ENCODE measurements around the gene STARD9. TPM values are rescaled to one million over a fixed set of nuclear protein-coding genes. Genes with fewer than 3 reads are reported as not detected.

STARD9 gene
- polyA plus RNA-seq, 1 donor (not counting 4 experiments of a cell fraction or from before 2014, with no cell fraction given), result 0.76 TPM

DNA sequence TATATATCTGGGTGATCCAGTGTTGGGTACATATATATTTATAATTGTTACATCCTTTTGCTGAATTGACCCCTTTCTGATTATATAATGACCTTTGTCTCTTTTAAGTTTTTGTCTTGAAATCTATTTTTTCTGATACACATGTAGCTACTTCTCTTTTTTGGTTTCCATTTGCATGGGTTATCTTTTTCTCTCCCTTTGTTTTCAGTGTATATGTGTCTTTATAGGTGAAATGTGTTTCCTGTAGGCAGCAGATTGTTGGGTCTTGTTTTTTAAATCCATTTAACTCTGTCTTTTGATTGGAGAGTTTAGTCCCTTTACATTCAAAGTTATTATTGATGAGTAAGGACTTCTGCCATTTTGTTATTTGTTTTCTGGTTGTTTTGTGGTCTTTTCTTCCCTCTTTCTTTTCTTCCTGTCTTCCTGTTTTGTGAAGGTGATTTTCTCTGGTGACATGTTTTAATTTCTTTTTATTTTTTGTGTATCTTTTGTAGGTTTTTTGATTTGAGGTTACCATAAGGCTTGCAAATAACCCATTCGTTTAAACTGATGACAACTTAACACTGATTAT lies 56.8 kb downstream of the STARD9 start:
- no peak for FAIRE-seq
- Histone ChIP-seq H4K20me1 (ENCODE audit: control insufficient read depth, extremely low read depth, insufficient read depth, low read length) (no peaks in the 10 kb centered on the region), H3K9ac (ENCODE audit: control insufficient read depth, extremely low read depth, insufficient read depth, low read length) (no peak overlapping the region)

DNA sequence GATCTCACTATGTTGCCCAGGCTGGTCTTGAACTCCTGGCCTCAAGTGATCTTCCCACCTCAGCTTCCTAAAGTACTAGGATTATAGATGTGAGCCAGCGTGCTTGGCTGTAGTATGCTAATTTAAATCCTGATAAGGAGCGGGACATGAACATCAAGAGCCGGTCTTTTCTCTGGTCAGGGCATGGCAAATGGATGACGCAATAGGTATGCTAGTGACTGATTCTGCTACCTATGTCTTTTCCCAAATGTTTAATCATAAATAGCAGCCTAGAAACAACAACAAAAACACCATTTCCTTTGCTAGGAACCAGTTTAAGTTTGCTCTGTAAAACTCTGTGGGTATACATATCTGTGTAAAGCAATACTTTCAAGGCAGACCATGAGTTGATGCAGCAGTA lies 64.7 kb downstream of the STARD9 start:
- H3K9me3 ChIP-seq (ENCODE audit: control insufficient read depth, low read depth, low read length), result no peaks in the 10 kb centered on the region
- no peak overlapping the region for H3K4me2 ChIP-seq (ENCODE audit: control insufficient read depth, extremely low read depth, insufficient read depth, low read depth, low read length)
- H3K79me2 ChIP-seq (ENCODE audit: control insufficient read depth, insufficient read depth, low read length), result no peaks in the 10 kb centered on the region
- TF ChIP-seq EZH2 (IDR thresholded peaks at IDR 0.05; ENCODE audit: low read length), result no peak
- TF ChIP-seq, protein P1, sequence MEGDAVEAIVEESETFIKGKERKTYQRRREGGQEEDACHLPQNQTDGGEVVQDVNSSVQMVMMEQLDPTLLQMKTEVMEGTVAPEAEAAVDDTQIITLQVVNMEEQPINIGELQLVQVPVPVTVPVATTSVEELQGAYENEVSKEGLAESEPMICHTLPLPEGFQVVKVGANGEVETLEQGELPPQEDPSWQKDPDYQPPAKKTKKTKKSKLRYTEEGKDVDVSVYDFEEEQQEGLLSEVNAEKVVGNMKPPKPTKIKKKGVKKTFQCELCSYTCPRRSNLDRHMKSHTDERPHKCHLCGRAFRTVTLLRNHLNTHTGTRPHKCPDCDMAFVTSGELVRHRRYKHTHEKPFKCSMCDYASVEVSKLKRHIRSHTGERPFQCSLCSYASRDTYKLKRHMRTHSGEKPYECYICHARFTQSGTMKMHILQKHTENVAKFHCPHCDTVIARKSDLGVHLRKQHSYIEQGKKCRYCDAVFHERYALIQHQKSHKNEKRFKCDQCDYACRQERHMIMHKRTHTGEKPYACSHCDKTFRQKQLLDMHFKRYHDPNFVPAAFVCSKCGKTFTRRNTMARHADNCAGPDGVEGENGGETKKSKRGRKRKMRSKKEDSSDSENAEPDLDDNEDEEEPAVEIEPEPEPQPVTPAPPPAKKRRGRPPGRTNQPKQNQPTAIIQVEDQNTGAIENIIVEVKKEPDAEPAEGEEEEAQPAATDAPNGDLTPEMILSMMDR (optimal IDR thresholded peaks at IDR 0.05 in 1 of 3, IDR thresholded peaks at IDR 0.05 in 1 of 3, conservative IDR thresholded peaks at IDR 0.05 in 1 of 3; ENCODE audit: extremely low read depth in 1 of 3, insufficient read depth in 2 of 3, low read length in 3 of 3), result no peak
- H3K36me3 ChIP-seq (ENCODE audit: control insufficient read depth in 2 of 2, extremely low read depth in 1 of 2, insufficient read depth in 2 of 2, low read length in 2 of 2), result peaks cover 0 to 2% of the 10 kb centered on the region in 2 experiments
- no peak for DNase-seq (ENCODE audit: low read depth, low spot score)
- no peaks in the 10 kb centered on the region for H3K9me1 ChIP-seq (ENCODE audit: control insufficient read depth, extremely low read depth, insufficient read depth, low read length)
- no peak overlapping the region for H2AFZ ChIP-seq (ENCODE audit: control insufficient read depth, low read length)
- H3K4me1 ChIP-seq (ENCODE audit: control insufficient read depth, extremely low read depth, insufficient read depth, low read length), result no peaks in the 10 kb centered on the region
- no peaks in the 10 kb centered on the region for H3K27me3 ChIP-seq (ENCODE audit: control insufficient read depth, extremely low read depth, insufficient read depth, low read length)
- no peak overlapping the region for H3K9ac ChIP-seq (ENCODE audit: control insufficient read depth, extremely low read depth, insufficient read depth, low read length)
- no peaks in the 10 kb centered on the region for H4K20me1 ChIP-seq (ENCODE audit: control insufficient read depth, extremely low read depth, insufficient read depth, low read length)
- H3K4me3 ChIP-seq (ENCODE audit: control insufficient read depth in 2 of 3, extremely low read depth in 1 of 3, insufficient read depth in 2 of 3, low read depth in 1 of 3, low read length in 3 of 3), result no peak overlapping the region
- H3K27ac ChIP-seq (ENCODE audit: control insufficient read depth, insufficient read depth, low read length), result no peak overlapping the region
- no peak for FAIRE-seq
- dilution Hi-C loops (cut with MboI; ENCODE audit: extremely low pct_ligation_motif_present, low sequenced_read_pairs), result no loop called here

More for the DNA sequence above, 56.8 kb downstream of the STARD9 start:
- H3K27me3 ChIP-seq (ENCODE audit: control insufficient read depth, extremely low read depth, insufficient read depth, low read length), result no peaks in the 10 kb centered on the region
- H3K27ac ChIP-seq (ENCODE audit: control insufficient read depth, insufficient read depth, low read length), result no peak overlapping the region
- no peaks in the 10 kb centered on the region for H3K79me2 ChIP-seq (ENCODE audit: control insufficient read depth, insufficient read depth, low read length)
- H3K9me1 ChIP-seq (ENCODE audit: control insufficient read depth, extremely low read depth, insufficient read depth, low read length), result no peaks in the 10 kb centered on the region
- H3K4me3 ChIP-seq (ENCODE audit: control insufficient read depth in 2 of 3, extremely low read depth in 1 of 3, insufficient read depth in 2 of 3, low read depth in 1 of 3, low read length in 3 of 3), result no peak overlapping the region
- no peak overlapping the region for H3K4me2 ChIP-seq (ENCODE audit: control insufficient read depth, extremely low read depth, insufficient read depth, low read depth, low read length)
- H3K4me1 ChIP-seq (ENCODE audit: control insufficient read depth, extremely low read depth, insufficient read depth, low read length), result no peaks in the 10 kb centered on the region
- no peaks in the 10 kb centered on the region for H3K9me3 ChIP-seq (ENCODE audit: control insufficient read depth, low read depth, low read length)
- H2AFZ ChIP-seq (ENCODE audit: control insufficient read depth, low read length), result no peak overlapping the region
- H3K36me3 ChIP-seq (ENCODE audit: control insufficient read depth in 2 of 2, extremely low read depth in 1 of 2, insufficient read depth in 2 of 2, low read length in 2 of 2), result no peaks in the 10 kb centered on the region
- DNase-seq (ENCODE audit: low read depth, low spot score), result no peak
- TF ChIP-seq EZH2 (IDR thresholded peaks at IDR 0.05; ENCODE audit: low read length), result no peak
- TF ChIP-seq, protein P1 (optimal IDR thresholded peaks at IDR 0.05 in 1 of 3, IDR thresholded peaks at IDR 0.05 in 1 of 3, conservative IDR thresholded peaks at IDR 0.05 in 1 of 3; ENCODE audit: extremely low read depth in 1 of 3, insufficient read depth in 2 of 3, low read length in 3 of 3), result no peak
- dilution Hi-C loops (cut with MboI; ENCODE audit: extremely low pct_ligation_motif_present, low sequenced_read_pairs), result no loop called here

Measured in keratinocyte (primary cell).